ENCODE measurements around the gene SHANK2. TPM values are rescaled to one million over a fixed set of nuclear protein-coding genes. Genes with fewer than 3 reads are reported as not detected.

The SHANK2 gene
- total RNA-seq, 4 donors from 2014 or later: 10.8 to 25.3 (median 15.6) TPM

- intact Hi-C loops (cut with DNase I): no loop called here
- Histone ChIP-seq H3K27ac (replicated peaks in 1 of 4) (no peak overlapping the region), H3K9me3 (no peaks in the 10 kb centered on the region), H3K27me3 (peaks cover 6 to 97% (median 31%) of the 10 kb centered on the region in 4 donors), H3K4me3 (peak overlapping the region in 1 of 4 donors; percentile 63), H3K36me3 (no peaks in the 10 kb centered on the region), H3K4me1 (peaks cover 15 to 32% (median 30%) of the 10 kb centered on the region in 4 donors)
- 29% methylated on average over 27 of the region's 27 CpGs for WGBS
- DNase-seq (ENCODE audit: extremely low spot score): no peak
- no peak for TF ChIP-seq EP300 (IDR thresholded peaks at IDR 0.05)
- TF ChIP-seq CTCF (IDR thresholded peaks at IDR 0.05): no peak
- TF ChIP-seq POLR2A (IDR thresholded peaks at IDR 0.05; ENCODE audit: low read depth): no peak
- TF ChIP-seq POLR2AphosphoS5 (IDR thresholded peaks at IDR 0.05): no peak
Observed at GRCh38 chr11:71250523-71251150, 1.7 kb downstream of the SHANK2 start.

- intact Hi-C loops (cut with DNase I): no loop called here
- H3K36me3 ChIP-seq: no peaks in the 10 kb centered on the region
- TF ChIP-seq EP300 (IDR thresholded peaks at IDR 0.05) (no peak), POLR2A (IDR thresholded peaks at IDR 0.05; ENCODE audit: low read depth) (no peak), CTCF (IDR thresholded peaks at IDR 0.05) (no peak), POLR2AphosphoS5 (IDR thresholded peaks at IDR 0.05) (no peak)
- H3K27ac ChIP-seq (replicated peaks in 1 of 4): no peak overlapping the region
- H3K4me3 ChIP-seq: no peak overlapping the region
- 85% methylated on average over 6 of the region's 6 CpGs for WGBS
- peaks cover 6 to 92% (median 31%) of the 10 kb centered on the region in 4 donors for H3K27me3 ChIP-seq
- no peak for DNase-seq (ENCODE audit: extremely low spot score)
- H3K9me3 ChIP-seq: no peaks in the 10 kb centered on the region
- peaks cover 15 to 32% (median 30%) of the 10 kb centered on the region in 4 donors for H3K4me1 ChIP-seq
Observed at GRCh38 chr11:71249301-71249700, 3.1 kb downstream of the SHANK2 start.

- no peak overlapping the region for H3K27ac ChIP-seq (replicated peaks in 1 of 4)
- H3K36me3 ChIP-seq: no peaks in the 10 kb centered on the region
- intact Hi-C loops (cut with DNase I): no loop called here
- H3K4me1 ChIP-seq: peaks cover 15 to 31% (median 30%) of the 10 kb centered on the region in 4 donors
- DNase-seq (ENCODE audit: extremely low spot score): no peak
- no peaks in the 10 kb centered on the region for H3K9me3 ChIP-seq
- no peak overlapping the region for H3K4me3 ChIP-seq
- TF ChIP-seq CTCF (IDR thresholded peaks at IDR 0.05) (no peak), EP300 (IDR thresholded peaks at IDR 0.05) (no peak), POLR2A (IDR thresholded peaks at IDR 0.05; ENCODE audit: low read depth) (no peak)
- H3K27me3 ChIP-seq: peaks cover 6 to 92% (median 31%) of the 10 kb centered on the region in 4 donors
- 83% methylated on average over 9 of the region's 9 CpGs for WGBS
Observed at GRCh38 chr11:71248656-71249055, 3.7 kb downstream of the SHANK2 start.

GRCh38 chr11:71248251-71248570 lies 4.2 kb downstream of the SHANK2 start:
- peaks cover 15 to 30% (median 27%) of the 10 kb centered on the region in 4 donors for H3K4me1 ChIP-seq
- no peak overlapping the region for H3K27ac ChIP-seq (replicated peaks in 1 of 4)
- no peak overlapping the region for H3K4me3 ChIP-seq
- TF ChIP-seq EP300 (IDR thresholded peaks at IDR 0.05) (no peak), POLR2A (IDR thresholded peaks at IDR 0.05; ENCODE audit: low read depth) (no peak), CTCF (IDR thresholded peaks at IDR 0.05) (no peak), POLR2AphosphoS5 (IDR thresholded peaks at IDR 0.05) (no peak)
- H3K36me3 ChIP-seq: no peaks in the 10 kb centered on the region
- no peaks in the 10 kb centered on the region for H3K9me3 ChIP-seq
- H3K27me3 ChIP-seq: peaks cover 6 to 89% (median 31%) of the 10 kb centered on the region in 4 donors
- intact Hi-C loops (cut with DNase I): no loop called here
- no peak for DNase-seq (ENCODE audit: extremely low spot score)
- 99% methylated on average over 10 of the region's 13 CpGs for WGBS
